Pancreas (tissue), 10 donors: ENCODE results near the gene FAM170B. TPM values are rescaled to one million over a fixed set of nuclear protein-coding genes. Genes with fewer than 3 reads are reported as not detected.

Experiments
- ATAC-seq, 4 donors: fragments of 200-7000 bp; cut with Tn5 transposase; one replicate each; pipeline versions ENCODE4 v1.8.0 to v1.9.1; 2020; ENCODE audit warnings: mild to moderate bottlenecking in 4 of 4, moderate library complexity in 4 of 4
- DNase-seq, 6 donors: peaks; one replicate each; pipeline ENCODE4 v3.0.0-alpha.2; 2020
- FAIRE-seq: peaks from 2 replicates; lab custom pipeline; 2012; peaks lifted over from hg19 to GRCh38; lab: Jason Lieb, UNC
- H3K27ac ChIP-seq, 4 donors: fragments of 200-600 bp; sonication (generic); 1 replicate in 3 of 4; 2 replicates in 1 of 4; pipeline versions ENCODE4 v1.5.0 to v1.8.0; 2020
- H3K27me3 ChIP-seq, 4 donors: fragments of 200-600 bp; one replicate each; pipeline ENCODE4 v1.8.0; 2021
- H3K36me3 ChIP-seq, 3 donors: fragments of 200-600 bp; sonication (generic) in 1 of 3; one replicate each; pipeline versions ENCODE4 v1.5.0 to v1.8.0; 2020 to 2021
- H3K4me1 ChIP-seq, 3 donors: fragments of 200-600 bp; one replicate each; pipeline ENCODE4 v1.8.0; 2021
- H3K4me3 ChIP-seq, 4 donors: fragments of 200-600 bp; sonication (generic) in 2 of 4; one replicate each; pipeline versions ENCODE4 v1.5.0 to v1.8.0; 2020 to 2021
- H3K9me3 ChIP-seq, 4 donors: fragments of 200-600 bp; one replicate each; pipeline ENCODE4 v1.8.0; 2021
- WGBS, 2 donors: extraction: QIAGEN DNeasy Blood & Tissue Kit; methylation state at CpG; one replicate each; pipeline ENCODE4 v1.1.7; 2013; 5-methylcytosine and 5-hydroxymethylcytosine counted together
- intact Hi-C, 3 donors: fragments of 100-400 bp; cut with DNase I; formaldehyde crosslinking; loops; one replicate each; pipeline versions ENCODE4 v1.11.1 to v1.14.2; 2022
- polyA plus RNA-seq, 2 donors: library from polyadenylated mRNA; stranded (reverse); fragments of 200-250 nt; gene quantifications; one replicate each; pipeline ENCODE4 v1.2.3, GENCODE V29; 2013
- total RNA-seq, 6 donors: library from RNA; stranded (reverse); fragmentation: NEBNext Ultra II Directional in 4 of 6; extraction: Animal tissue kit (Norgen Biotek cat#: 25700) in 4 of 6; gene quantifications; one replicate each; pipeline versions ENCODE4 v1.2.1 to v1.2.4, GENCODE V29; 2021 to 2023
- TF ChIP-seq, protein P1 (sequence below), 4 donors: fragments of 200-600 bp; sonication (generic) in 3 of 4; IDR thresholded peaks; one replicate each; pipeline versions ENCODE4 v1.5.0 to v1.8.0; 2021; ENCODE audit warnings: antibody characterized with exemption in 4 of 4
- donor health status: healthy with polysubstance abuse.
- donor health status: DM: no; HTN: no; CAD: no; lungs with moderate emphysema.
- donor health status: DM: no; HTN: no; CAD: no.
- donor health status: control.
- donor health status: control.
- donor health status: Bipolar disorder and iron deficiency.
- donor health status: DM: yes; HTN: yes; CAD: no.
- donor health status: DM: no; HTN: no; CAD: no.
- donor health status: DM: no; HTN: no; CAD: no.
- donor health status: DM: yes; HTN: yes; CAD: no.

The FAM170B gene
- total and polyA plus RNA-seq, 8 donors: not detected

DNA sequence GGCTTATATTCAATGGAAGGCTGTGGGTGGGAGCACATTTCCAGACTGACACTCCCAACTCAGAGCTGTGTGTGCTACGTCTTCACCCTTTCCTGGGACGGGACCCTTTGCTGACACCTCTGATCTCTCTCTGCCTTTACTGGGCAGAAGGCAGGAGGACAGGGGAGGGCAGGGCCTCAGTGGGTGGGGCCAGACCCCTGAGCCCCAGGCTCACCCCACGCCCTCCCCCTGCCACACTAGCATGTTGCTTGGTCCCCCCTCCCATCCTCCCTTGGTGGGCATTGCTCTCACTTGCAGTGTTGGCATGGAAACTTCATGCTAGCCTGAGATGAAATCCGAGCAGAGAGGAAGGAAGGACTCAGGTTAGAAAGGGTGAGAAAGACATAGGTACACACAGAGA lies 36.0 kb upstream of the FAM170B start:
- Histone ChIP-seq H3K36me3 (no peaks in the 10 kb centered on the region), H3K4me3 (no peak overlapping the region), H3K4me1 (no peaks in the 10 kb centered on the region), H3K27ac (no peak overlapping the region), H3K27me3 (no peaks in the 10 kb centered on the region), H3K9me3 (no peaks in the 10 kb centered on the region)
- FAIRE-seq: no peak
- no peak for ATAC-seq
- intact Hi-C loops: loop anchor here in 2 of 3 donors (10.0 kb wide), 1 partner anchor 185 kb away; no protein-coding TSS in a partner anchor
- TF ChIP-seq, protein P1, sequence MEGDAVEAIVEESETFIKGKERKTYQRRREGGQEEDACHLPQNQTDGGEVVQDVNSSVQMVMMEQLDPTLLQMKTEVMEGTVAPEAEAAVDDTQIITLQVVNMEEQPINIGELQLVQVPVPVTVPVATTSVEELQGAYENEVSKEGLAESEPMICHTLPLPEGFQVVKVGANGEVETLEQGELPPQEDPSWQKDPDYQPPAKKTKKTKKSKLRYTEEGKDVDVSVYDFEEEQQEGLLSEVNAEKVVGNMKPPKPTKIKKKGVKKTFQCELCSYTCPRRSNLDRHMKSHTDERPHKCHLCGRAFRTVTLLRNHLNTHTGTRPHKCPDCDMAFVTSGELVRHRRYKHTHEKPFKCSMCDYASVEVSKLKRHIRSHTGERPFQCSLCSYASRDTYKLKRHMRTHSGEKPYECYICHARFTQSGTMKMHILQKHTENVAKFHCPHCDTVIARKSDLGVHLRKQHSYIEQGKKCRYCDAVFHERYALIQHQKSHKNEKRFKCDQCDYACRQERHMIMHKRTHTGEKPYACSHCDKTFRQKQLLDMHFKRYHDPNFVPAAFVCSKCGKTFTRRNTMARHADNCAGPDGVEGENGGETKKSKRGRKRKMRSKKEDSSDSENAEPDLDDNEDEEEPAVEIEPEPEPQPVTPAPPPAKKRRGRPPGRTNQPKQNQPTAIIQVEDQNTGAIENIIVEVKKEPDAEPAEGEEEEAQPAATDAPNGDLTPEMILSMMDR (IDR thresholded peaks at IDR 0.05): no peak
- WGBS, 2 donors: 52 to 55% methylated on average over 4 of the region's 4 CpGs
- no peak for DNase-seq

DNA sequence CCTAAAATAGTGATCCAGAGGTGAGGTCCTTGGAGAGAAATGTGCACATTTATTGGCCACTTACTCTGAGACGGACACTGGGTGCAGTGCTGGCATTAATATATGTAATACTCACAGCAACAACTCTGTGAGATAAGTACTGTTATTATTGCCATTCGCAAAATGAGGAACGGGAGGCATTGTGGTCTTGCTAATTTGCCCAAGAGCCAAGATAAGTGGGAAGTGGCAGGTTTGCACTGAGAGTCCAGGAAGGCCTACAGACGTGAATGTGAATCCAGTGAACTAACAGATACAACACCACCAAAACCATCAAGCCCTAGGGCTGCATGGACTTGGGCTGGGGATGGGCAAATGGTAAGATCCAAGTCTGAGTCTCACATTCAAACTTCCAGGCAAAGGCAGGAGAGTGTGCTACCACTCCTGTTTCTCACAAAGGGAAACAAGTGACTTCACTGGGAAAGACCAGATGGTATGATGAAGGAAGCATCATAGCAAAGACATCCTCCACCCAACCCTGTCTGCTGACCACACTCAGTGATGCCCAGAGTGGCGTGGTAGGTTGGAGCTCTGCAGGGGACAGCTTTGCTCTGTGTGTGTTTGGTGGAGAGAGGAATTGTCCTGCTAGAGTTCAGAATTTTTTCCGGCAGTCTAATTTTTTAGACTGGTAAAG lies 35.1 kb upstream of the FAM170B start:
- peak in 1 of 4 donors; percentile 41 for ATAC-seq
- Histone ChIP-seq H3K4me1 (no peaks in the 10 kb centered on the region), H3K27me3 (no peaks in the 10 kb centered on the region), H3K4me3 (no peak overlapping the region), H3K27ac (no peak overlapping the region), H3K36me3 (no peaks in the 10 kb centered on the region), H3K9me3 (no peaks in the 10 kb centered on the region)
- TF ChIP-seq, protein P1 (IDR thresholded peaks at IDR 0.05): no peak
- FAIRE-seq: no peak
- intact Hi-C loops: loop anchor here in 2 of 3 donors (10.0 kb wide), 1 partner anchor 184 kb away; no protein-coding TSS in a partner anchor
- 77 to 78% methylated on average over 6 of the region's 6 CpGs for WGBS, 2 donors
- no peak for DNase-seq

DNA sequence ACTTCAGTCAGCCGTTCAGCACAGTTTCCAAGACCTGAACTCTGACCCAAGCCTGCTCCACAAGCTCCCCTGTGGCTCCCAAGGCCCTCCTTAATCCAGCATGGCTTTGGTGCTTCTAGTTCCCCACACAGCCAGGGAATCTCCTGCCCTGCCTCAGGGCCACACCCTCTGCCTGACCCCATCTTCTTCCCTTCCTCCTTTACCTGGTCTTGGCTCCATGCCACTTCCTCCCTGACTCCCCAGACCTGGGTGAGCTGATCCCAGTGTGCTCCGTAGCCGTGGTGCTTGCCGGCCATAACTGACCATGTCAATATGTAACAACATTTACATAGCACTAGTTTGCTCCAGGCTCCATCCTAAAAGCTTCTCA lies 34.3 kb upstream of the FAM170B start:
- FAIRE-seq (no peak), ATAC-seq (no peak), DNase-seq (no peak)
- H3K4me3 ChIP-seq: no peak overlapping the region
- TF ChIP-seq, protein P1 (IDR thresholded peaks at IDR 0.05): no peak
- H3K4me1 ChIP-seq: no peaks in the 10 kb centered on the region
- H3K36me3 ChIP-seq: no peaks in the 10 kb centered on the region
- H3K9me3 ChIP-seq: no peaks in the 10 kb centered on the region
- intact Hi-C loops: loop anchor here in 2 of 3 donors (10.0 kb wide), 1 partner anchor 183 kb away; no protein-coding TSS in a partner anchor
- H3K27ac ChIP-seq: no peak overlapping the region
- H3K27me3 ChIP-seq: no peaks in the 10 kb centered on the region
- 63 to 69% methylated on average over 4 of the region's 4 CpGs for WGBS, 2 donors

DNA sequence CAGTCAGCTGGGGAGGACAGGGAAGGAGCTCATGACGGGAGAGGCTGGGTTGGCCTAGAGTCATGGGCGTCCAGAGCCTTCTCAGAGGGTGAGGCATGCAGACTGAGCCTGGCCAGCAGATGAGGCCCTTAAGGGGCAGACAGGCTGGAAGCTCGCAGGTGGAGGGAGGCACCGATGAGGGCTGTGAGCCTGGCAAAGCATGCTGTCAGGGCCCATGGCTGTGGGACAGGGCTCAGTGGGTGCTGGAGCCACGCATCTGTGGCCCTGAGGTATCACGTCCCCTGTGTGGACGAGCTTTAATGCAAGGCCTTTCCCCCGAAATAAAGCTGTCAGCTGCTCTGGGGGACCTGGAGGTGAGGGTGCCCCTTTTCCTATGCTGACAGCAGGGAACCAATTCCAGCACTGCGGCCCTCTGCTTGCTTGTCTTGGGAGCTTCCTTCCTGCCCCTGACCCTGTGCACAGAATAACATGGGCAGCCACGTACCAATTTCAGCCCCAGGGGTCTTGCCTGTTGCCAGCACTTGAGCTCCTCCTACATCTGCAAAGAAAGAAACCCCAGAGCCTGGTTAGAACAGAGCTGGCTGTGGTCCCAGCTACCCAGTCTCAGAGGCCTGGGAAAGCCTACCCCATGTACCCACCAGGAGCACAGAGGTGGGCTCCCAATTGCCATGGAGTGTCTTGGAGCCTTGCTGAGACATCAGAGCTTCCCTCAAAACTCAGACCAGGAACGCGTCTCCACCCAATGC lies 33.8 kb upstream of the FAM170B start:
- Histone ChIP-seq H3K36me3 (no peaks in the 10 kb centered on the region), H3K4me1 (no peaks in the 10 kb centered on the region), H3K27ac (no peak overlapping the region), H3K9me3 (no peaks in the 10 kb centered on the region), H3K4me3 (no peak overlapping the region), H3K27me3 (no peaks in the 10 kb centered on the region)
- intact Hi-C loops: loop anchor here in 2 of 3 donors (10.0 kb wide), 1 partner anchor 183 kb away; no protein-coding TSS in a partner anchor
- 74 to 79% methylated on average over 11 to 12 of the region's 12 CpGs for WGBS, 2 donors
- no peak for DNase-seq
- no peak for ATAC-seq
- TF ChIP-seq, protein P1 (IDR thresholded peaks at IDR 0.05): no peak
- no peak for FAIRE-seq
